HUES64 (cell line): ENCODE data around the gene EEA1.

ENCODE experiments used
- H3K27ac ChIP-seq: 2 replicates; pipeline ENCODE4 v1.7.0; 2013; ENCODE audit warnings: low read depth, low read length, inconsistent platforms
- H3K27me3 ChIP-seq: 2 replicates; pipeline ENCODE4 v1.6.1; 2013; ENCODE audit warnings: mild to moderate bottlenecking, low read length; ENCODE audit not compliant: insufficient read depth
- H3K36me3 ChIP-seq: 2 replicates; pipeline ENCODE4 v1.6.1; 2013; ENCODE audit warnings: mild to moderate bottlenecking, low read length; ENCODE audit not compliant: insufficient read depth
- H3K4me1 ChIP-seq: 2 replicates; pipeline ENCODE4 v1.6.1; 2013; ENCODE audit warnings: mild to moderate bottlenecking, low read length, moderate library complexity; ENCODE audit not compliant: insufficient read depth
- H3K4me3 ChIP-seq: 2 replicates; pipeline ENCODE4 v1.5.1; 2013; ENCODE audit warnings: mild to moderate bottlenecking, low read length, moderate library complexity
- H3K9ac ChIP-seq: 2 replicates; pipeline ENCODE4 v1.6.1; 2013; ENCODE audit warnings: mild to moderate bottlenecking, low read depth, low read length
- H3K9me3 ChIP-seq: 2 replicates; pipeline ENCODE4 v1.6.1; 2013; ENCODE audit warnings: low read depth, low read length; ENCODE audit not compliant: insufficient read depth
- WGBS: fragments of 150-250, 120-280 bp; methylation state at CpG from one replicate; pipeline ENCODE4 v1.1.7; 2013; ENCODE audit warnings: missing lambda C conversion rate; 5-methylcytosine and 5-hydroxymethylcytosine counted together

EEA1 gene

DNA sequence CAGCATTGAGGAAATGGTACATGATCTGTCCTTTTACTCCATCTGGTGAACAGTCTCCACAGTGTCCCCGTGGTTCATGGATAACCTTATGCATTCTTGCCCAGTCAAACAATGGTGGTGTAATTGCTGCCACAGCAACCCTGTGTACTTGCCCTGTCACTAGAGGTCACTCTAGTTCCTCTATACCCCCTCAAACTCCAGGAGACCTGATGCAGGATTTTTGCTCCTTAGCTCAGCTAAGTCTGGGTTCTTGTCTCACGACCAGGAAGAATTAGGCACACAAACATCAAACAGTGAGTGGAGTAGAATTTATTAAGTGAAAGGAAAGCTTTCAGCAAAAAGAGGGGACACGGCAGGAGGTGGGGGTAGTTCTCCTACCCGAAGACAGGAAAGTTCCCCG is 24.7 kb upstream of the EEA1 start:
- Histone ChIP-seq H3K36me3 (no peaks in the 10 kb centered on the region), H3K4me1 (no peaks in the 10 kb centered on the region), H3K9me3 (peaks cover 23% of the 10 kb centered on the region), H3K27me3 (no peaks in the 10 kb centered on the region), H3K9ac (no peak overlapping the region), H3K4me3 (no peak overlapping the region), H3K27ac (no peak overlapping the region)
- 84% methylated on average over 5 of the region's 5 CpGs for WGBS

DNA sequence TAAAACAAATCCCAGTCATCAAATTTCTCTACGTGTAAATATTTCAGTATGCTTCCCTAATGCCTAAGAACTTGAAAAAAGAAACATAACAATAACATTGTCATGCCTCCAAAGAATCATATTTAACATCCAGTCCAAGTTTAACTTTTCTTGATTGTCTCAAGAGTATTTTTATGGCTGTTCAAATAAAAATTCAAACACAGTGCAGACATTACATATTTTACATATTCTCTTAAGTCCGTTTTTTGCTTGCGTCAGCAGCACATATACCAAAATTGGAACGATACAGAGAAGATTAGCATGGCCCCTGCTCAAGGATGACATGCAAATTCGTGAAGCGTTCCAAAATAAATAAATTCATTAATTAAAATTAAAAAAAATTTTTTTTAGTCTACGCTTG is 23.3 kb upstream of the EEA1 start:
- Histone ChIP-seq H3K9me3 (peaks cover 23% of the 10 kb centered on the region), H3K4me3 (no peak overlapping the region), H3K27me3 (no peaks in the 10 kb centered on the region), H3K27ac (no peak overlapping the region), H3K36me3 (no peaks in the 10 kb centered on the region), H3K4me1 (no peaks in the 10 kb centered on the region), H3K9ac (no peak overlapping the region)
- 97% methylated on average over 5 of the region's 7 CpGs for WGBS

DNA sequence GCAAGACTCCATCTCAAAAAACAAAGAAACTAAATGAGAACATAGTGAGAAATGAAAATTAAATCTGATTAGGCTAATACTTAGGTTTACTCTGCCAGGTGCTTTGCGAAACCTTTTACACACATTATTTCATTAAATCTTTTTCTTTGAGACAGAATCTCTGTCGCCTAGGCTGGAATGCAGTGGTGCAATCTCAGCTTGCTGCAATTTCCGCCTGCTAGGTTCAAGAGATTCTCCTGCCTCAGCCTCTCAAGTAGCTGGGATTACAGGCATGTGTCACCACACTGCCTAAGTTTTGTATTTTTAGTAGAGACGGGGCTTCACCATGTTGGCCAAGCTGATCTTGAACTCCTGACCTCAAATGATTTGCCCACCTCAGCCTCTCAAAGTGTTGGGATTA is 21.9 kb upstream of the EEA1 start:
- Histone ChIP-seq H3K9ac (no peak overlapping the region), H3K27ac (no peak overlapping the region), H3K27me3 (no peaks in the 10 kb centered on the region), H3K9me3 (peaks cover 23% of the 10 kb centered on the region), H3K4me1 (no peaks in the 10 kb centered on the region), H3K36me3 (no peaks in the 10 kb centered on the region), H3K4me3 (no peak overlapping the region)
- 98% methylated on average over 4 of the region's 4 CpGs for whole genome bisulfite sequencing

DNA sequence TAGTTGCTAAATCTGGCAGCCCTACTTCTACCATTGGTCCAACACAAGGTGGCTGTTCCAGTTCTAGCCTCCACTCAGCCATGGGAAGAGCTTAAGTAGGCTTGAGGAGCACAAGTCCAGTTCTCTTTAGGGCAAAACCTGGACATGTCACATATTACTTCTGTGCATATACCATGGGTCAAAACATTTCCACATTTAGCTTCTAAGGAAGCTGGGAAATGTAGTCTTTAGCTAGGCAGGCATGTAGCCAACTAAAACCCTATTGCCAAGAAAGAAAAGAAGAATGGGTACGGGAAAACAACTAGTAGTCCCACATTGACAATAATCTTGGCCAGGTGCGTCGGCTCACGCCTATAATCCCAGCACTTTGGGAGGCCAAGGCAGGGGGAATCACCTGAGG is 20.9 kb upstream of the EEA1 start:
- no peaks in the 10 kb centered on the region for H3K27me3 ChIP-seq
- no peaks in the 10 kb centered on the region for H3K4me1 ChIP-seq
- peaks cover 20% of the 10 kb centered on the region for H3K9me3 ChIP-seq
- WGBS: 90% methylated on average over 4 of the region's 4 CpGs
- H3K9ac ChIP-seq: no peak overlapping the region
- no peak overlapping the region for H3K27ac ChIP-seq
- H3K36me3 ChIP-seq: no peaks in the 10 kb centered on the region
- H3K4me3 ChIP-seq: no peak overlapping the region

DNA sequence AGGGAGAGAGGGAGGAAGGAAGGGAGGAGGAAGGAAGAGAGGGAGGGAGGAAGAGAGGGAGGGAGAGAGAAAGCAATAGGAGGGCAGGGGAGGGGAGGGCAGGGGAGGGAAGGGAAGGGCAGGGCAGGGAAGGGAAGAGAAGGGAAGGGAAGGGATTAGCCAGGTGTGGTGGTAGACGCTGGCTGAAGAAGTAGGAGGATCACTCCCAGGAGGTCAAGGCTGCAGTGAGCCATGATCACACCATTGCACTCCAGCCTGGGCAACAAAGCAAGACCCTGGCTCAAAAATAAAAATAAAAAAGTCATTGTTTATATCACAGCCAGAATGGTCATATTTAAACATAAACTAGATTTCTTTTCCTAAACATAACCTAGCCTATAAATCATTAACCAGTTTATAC is 20.4 kb upstream of the EEA1 start:
- no peaks in the 10 kb centered on the region for H3K27me3 ChIP-seq
- WGBS: 75% methylated on average over 1 of the region's 1 CpG
- no peaks in the 10 kb centered on the region for H3K4me1 ChIP-seq
- no peaks in the 10 kb centered on the region for H3K36me3 ChIP-seq
- no peak overlapping the region for H3K27ac ChIP-seq
- no peak overlapping the region for H3K4me3 ChIP-seq
- H3K9me3 ChIP-seq: peaks cover 17% of the 10 kb centered on the region
- no peak overlapping the region for H3K9ac ChIP-seq

DNA sequence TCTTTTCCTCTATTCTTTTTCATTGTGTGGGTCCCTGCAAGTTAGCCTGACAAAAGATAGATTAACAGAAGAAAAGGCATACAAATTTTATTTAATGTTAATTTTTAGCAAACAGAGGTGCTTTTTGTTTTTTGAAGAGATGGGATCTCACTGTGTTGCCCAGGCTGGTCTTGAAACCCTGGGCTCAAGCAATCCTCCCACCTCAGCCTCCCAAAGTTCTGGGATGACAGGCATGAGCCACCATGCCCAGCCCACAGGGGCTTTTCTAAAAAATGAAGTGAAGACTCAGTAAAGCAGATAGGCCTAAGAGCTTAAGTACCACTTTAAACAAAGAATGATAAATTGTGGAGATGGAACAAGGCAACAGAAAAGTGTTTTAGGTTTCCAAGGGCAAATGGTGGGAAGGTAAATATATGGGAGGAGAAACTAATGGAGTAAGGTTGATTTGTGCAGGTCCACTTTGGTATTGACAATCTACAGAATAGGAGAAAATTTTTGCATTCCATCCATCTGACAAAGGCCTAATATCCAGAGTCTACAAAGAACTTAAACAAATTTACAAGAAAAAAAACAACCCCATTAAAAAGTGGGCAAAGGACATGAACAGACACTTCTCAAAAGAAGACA is 18.6 kb upstream of the EEA1 start:
- Histone ChIP-seq H3K27ac (no peak overlapping the region), H3K4me3 (no peak overlapping the region), H3K4me1 (no peaks in the 10 kb centered on the region), H3K9ac (no peak overlapping the region), H3K9me3 (0 out of 2 replicates have a peak, but pooled peaks cover under 1% of the 10 kb centered on the region), H3K36me3 (no peaks in the 10 kb centered on the region), H3K27me3 (no peaks in the 10 kb centered on the region)

- Histone ChIP-seq H3K9me3 (no peaks in the 10 kb centered on the region), H3K27me3 (no peaks in the 10 kb centered on the region), H3K36me3 (no peaks in the 10 kb centered on the region), H3K9ac (no peak overlapping the region), H3K4me1 (no peaks in the 10 kb centered on the region), H3K27ac (no peak overlapping the region), H3K4me3 (no peak overlapping the region)
- 93% methylated on average over 2 of the region's 2 CpGs for WGBS
Measured at GRCh38 chr12:92945659-92946220, 16.6 kb upstream of the EEA1 start.

GRCh38 chr12:92943482-92944250 is 14.6 kb upstream of the EEA1 start:
- no peaks in the 10 kb centered on the region for H3K36me3 ChIP-seq
- H3K27ac ChIP-seq: no peak overlapping the region
- 84% methylated on average over 5 of the region's 6 CpGs for WGBS
- H3K4me1 ChIP-seq: no peaks in the 10 kb centered on the region
- H3K9me3 ChIP-seq: no peaks in the 10 kb centered on the region
- H3K4me3 ChIP-seq: no peak overlapping the region
- H3K27me3 ChIP-seq: no peaks in the 10 kb centered on the region
- no peak overlapping the region for H3K9ac ChIP-seq

GRCh38 chr12:92942905-92943304 is 13.8 kb upstream of the EEA1 start:
- Histone ChIP-seq H3K4me1 (no peaks in the 10 kb centered on the region), H3K27ac (no peak overlapping the region), H3K36me3 (no peaks in the 10 kb centered on the region), H3K4me3 (no peak overlapping the region), H3K9ac (no peak overlapping the region), H3K27me3 (no peaks in the 10 kb centered on the region), H3K9me3 (no peaks in the 10 kb centered on the region)
- WGBS: 100% methylated on average over 1 of the region's 1 CpG

DNA sequence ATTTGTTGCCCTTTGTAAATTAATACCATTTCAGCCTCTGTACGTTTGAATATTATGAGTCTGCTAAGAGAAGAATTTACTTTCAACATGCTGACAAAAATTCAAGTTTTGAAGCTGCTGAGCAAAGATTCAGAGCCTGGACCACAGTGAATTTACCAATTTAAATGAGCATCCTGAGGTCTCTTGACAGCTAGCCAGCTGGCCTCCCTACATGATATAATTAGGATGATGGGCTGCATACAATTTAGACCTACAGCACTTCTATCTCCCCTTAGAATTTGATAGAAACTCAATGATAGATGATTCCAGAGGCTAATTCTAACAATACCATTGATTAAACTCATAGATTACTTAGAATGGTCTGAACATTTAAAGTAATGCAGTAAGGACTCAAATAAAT is 10.0 kb upstream of the EEA1 start:
- Histone ChIP-seq H3K4me3 (no peak overlapping the region), H3K27ac (no peak overlapping the region), H3K27me3 (no peaks in the 10 kb centered on the region), H3K36me3 (no peaks in the 10 kb centered on the region), H3K4me1 (peaks cover 7% of the 10 kb centered on the region), H3K9me3 (no peaks in the 10 kb centered on the region), H3K9ac (no peak overlapping the region)
- 92% methylated on average over 1 of the region's 1 CpG for WGBS

DNA sequence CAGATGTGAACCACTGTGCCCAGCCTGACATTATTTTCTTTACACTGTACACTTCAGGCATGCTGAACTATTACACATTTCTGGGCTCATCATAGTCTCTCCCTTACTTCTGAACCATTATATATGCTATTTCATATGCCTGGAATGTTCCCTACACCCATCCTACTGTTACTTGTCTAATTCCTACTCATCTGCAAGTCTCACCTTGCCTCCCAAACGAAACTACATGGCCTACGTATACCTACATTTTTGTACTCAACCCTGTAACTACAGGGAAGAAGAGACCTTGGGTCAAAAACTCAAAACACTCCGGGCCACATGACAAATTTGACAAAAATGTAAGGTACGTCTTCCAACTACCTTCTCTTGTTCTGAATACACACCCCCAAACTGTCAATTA is 9.5 kb upstream of the EEA1 start:
- Histone ChIP-seq H3K9me3 (no peaks in the 10 kb centered on the region), H3K27me3 (no peaks in the 10 kb centered on the region), H3K4me3 (no peak overlapping the region), H3K9ac (no peak overlapping the region), H3K27ac (no peak overlapping the region), H3K4me1 (peaks cover 12% of the 10 kb centered on the region), H3K36me3 (no peaks in the 10 kb centered on the region)
- 95% methylated on average over 4 of the region's 4 CpGs for WGBS
